HG03196 (cell line): ENCODE results near the gene MEGF11.
"Not testable (repeated sequence)": the region's sequence is repeated elsewhere in the genome, so short reads cannot be mapped to it uniquely, and the experiment has no call there.

ENCODE experiments used
- ATAC-seq: cut with Tn5 transposase; IDR thresholded peaks from one replicate; pipeline ENCODE4 v1.9.1; 2021; ENCODE audit not compliant: unreplicated experiment

MEGF11 gene

DNA sequence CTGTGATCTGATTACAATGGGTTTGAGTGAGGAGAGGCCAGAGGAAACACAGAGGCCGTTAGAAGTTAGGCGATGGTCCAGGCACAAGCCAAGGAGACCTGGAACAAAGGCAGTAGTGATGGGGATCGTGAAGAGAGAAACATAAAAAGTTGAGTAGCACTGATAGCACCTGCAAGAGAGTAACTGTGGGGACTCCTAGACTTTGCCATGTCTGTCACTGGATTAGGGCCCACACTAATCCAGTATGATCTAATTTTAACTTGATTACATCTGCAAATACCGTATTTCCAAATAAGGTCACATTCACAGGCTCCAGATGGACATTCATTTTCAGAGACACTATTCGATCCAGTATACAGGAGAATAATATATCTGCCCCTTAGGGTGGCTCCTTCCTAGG, 239.5 kb downstream of the MEGF11 start:
- ATAC-seq: no peak

DNA sequence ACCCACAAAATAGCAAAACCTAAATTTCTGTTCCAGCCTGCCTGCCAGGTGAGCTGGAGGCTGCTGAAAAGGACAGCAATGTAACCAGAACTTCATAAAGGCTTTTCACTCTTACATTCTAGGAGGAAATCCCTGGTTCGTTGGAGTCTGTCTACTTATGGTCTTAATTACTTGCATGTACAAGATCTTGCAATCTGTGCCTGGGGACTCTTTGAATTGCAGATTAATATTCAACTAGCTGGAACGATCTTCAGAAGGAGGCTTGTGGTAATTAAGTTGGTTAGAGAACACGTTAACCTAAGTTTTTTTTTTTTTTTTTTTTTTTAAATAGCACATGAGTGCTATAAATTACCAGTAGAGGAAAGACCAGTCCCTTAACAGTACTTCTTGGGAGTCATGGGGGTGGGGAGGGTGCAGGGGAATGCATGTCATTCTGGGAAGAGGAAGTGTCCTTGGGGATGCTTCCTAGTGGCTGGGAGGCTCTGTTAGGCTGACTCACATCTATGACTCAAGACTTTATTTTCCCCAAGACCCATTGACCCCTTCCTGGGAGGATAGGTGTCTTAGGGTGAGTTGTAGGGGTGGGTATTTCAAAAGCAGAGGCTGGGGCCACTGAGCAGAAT, 244.5 kb downstream of the MEGF11 start:
- no peak for ATAC-seq

DNA sequence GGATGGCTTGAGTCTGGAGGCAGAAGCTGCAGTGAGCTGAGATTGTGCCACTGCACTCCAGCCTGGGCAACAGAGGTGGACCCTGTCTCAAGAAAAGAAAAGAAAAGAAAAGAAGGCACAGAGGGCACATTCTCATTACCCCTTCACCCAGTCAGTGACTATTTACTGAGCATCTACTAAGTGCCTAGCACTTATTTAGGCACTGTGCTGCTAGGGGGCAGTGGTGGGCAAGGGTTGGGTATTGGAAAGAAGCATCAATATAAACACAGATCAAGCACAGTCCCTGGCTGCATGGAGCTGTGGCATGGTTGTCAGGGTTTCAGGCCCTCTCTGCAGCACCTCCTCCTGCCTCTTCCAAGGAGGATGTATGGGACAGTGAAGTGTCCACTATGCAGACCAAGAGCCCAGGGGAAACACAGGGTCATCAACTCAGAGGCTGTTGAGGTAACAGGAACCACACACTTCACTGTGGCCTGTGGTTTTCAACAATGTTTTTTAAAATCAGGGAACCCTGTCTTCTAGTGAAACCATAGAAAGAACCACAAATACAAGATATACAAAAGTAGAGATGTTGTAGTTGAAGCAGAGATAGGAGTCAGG, 245.8 kb downstream of the MEGF11 start:
- ATAC-seq: no peak

DNA sequence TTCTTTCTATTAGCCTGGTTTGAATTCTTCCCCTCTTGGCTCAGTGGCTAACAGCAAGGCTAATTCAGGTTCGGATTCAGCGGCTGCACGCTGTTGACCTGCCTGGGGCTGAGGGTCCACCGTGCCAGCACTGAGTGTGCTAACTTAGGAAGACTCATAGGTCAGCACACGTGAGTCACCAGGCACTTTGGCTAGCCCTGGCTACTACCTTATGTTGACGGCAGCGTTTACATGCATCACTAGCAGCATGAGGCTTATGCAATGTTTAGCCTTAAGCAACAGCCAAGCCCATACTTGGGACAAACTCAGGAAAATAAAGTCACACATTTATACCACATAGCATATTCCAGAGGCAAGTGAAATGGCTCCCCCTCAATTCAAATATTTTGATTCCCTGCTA, 246.6 kb downstream of the MEGF11 start:
- no peak for ATAC-seq

DNA sequence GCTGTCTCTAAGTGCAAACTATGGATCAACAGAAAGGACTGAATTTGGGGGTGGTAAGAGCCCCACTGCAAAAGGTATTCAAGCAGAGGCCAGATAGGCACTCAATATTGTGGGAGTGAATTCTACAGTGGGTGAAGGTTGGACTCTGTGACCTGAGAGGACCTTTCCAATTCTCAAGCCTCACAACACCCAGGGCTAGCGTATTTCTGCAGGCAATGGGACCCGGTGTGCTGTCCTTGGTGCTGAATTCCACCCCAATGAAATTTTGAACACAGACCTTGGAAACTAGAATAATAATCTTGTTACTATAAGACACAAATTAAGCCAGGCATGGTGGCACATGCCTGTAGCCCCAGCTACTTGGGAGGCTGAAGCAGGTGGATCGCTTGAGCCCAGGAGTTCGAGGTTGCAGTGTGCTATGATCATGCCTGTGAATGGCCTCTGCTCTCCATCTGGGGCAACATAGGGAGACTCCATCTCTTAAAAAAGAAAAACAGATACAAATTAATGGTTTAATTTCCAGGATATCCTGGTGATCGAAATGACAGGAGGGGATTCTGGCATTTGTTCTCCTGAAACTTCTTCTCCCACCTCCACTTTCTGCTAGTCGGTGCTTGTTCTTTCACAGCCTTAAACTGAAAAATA, 248.8 kb downstream of the MEGF11 start:
- ATAC-seq: no peak

DNA sequence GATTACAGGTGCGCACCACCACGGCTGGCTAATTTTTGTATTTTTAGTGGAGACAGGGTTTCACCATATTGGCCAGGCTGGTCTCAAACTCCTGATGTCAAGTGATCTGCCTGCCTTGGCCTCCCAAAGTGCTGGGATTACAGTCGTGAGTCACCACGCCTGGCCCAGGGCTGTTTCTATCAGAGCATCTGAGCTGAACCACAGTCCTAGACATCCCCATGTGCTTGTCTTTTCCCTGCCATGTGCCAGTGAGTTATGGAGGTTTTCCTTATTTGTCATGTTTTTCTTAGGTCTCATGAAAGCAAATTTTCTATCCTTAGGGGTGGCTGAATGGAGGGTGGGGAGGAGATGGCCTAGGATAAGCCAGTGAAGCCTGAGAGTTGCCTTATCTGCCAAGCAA, 250.4 kb downstream of the MEGF11 start:
- not testable (repeated sequence) for ATAC-seq

DNA sequence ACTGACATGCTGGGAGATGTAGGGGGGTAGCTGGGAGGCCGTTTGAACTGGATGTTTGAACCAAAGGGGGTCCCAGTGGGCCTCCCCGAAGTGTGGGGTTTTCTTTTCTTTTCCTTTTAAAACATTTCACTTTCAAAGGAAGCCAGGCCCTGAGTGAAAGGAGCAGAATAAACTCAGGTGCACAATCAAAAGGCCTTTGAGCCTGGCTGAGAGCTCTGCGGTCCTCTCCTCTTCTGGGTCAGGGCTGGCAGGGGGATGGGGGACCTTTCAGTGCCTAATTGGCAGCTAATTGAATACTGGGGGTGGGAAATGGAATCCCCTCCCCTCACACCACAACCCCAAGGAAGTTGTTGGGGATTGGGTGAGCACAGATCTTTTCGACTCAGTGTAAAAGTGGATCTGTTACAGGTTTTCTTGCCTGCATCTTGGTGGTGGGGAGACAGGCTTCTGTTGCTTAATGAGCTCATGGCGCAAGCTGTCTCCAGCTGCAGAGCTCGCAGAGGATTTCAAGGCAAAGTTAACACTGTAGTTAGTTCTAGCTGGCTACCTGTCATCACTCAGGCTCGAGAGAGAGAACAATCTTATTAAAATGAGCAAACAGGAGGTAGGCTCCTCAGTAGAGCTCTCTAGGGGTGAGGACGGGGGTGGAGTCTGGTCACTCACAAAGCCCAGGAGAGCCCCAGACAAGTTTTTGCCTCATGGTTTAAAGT, 251.7 kb downstream of the MEGF11 start:
- no peak for ATAC-seq

DNA sequence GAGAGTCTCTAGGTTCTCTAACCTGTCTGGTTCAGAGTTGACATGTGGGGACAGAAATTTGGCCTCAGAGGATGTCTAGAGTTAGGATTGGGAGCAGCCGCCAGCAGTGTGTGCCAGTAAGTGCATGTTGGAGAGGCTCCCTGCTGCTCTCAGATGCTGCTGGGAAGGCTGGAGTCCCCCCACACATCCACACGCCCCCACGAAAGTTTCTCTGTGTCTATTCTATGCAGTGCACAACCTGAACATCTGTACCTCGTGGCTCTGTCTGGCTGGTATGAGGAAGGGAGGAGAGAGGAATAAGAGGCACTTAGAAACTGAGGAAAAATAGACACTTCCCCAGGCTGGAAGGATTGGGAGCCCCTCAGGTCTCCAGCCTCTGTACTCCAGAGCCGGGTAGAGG, 252.5 kb downstream of the MEGF11 start:
- ATAC-seq: no peak

DNA sequence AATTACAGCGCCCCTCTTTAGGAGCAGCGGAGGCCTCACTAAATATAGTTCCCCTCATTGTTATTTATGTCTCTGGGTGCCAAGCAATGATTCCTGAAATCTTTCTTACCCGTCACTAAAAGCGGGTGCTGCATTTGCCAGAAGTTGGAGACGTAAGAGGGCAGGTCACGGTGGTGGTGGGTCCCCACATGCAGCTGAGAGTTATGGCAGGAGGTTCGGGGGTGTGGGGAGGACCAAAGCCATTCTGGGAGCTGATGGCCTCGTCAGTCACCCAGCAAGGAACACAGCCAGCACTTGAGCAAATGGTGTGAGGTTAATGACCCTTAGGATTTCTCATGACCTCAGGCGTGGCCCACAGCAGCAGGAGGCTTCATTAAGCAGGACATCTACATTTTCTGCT, 255.1 kb downstream of the MEGF11 start:
- no peak for ATAC-seq

DNA sequence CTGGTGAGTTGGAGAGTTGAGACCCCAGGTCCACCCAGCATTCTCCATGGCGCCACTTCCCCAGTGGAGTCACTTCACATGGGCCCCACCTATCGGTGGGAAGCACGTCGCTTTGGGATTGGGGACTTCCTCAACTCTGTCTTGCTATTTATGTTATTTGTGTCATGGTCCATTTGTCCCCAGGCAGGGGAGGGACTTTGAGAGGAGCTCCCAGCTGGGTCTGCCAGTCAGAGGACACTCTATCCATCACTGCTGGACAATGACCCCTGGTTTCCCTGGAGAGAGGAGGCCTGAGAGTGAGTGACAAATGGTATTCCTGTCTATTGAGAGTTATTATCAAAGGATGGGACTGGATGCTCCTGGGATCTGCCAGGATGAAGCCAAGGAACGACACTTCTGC, 256.6 kb downstream of the MEGF11 start:
- no peak for ATAC-seq

DNA sequence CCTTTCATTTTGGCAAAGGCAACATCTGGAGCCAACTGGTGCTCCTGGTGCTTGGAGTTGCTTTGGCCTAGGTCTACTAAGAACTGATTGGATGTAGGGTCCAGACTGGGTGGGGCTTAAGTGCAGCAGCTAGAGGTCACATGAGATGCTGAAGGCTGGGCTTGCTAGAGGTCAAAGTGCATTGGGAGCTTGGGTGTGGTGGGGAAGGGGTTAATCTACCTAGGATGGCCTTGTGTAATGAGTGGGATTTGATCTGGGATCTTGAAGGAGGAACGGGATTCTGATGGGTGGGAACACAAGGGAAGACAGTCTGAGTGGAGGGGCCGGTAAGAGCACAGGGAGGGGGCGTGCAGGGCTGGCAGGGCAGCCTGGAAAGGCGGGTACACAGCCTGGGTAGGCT, 258.7 kb downstream of the MEGF11 start:
- ATAC-seq: no peak

DNA sequence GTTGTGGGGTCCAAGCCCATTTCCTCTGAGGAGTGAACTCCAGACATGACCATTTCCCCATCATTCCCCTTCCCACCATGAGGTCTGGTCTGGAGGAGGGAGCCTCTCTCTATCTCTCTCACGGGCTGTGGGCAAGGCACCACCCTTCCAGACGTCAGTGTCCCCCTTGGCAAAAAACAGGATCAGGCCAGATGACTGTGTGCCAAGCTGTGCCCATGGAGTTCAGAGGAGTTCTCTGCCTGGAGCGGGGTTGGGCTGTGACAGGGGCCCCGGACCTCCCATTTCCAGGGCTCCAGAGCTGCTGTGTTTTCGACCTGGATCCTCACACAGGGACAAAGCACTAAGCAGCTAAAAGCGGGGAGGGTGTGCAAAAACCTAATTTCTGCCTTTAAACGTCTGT, 259.8 kb downstream of the MEGF11 start:
- no peak for ATAC-seq

DNA sequence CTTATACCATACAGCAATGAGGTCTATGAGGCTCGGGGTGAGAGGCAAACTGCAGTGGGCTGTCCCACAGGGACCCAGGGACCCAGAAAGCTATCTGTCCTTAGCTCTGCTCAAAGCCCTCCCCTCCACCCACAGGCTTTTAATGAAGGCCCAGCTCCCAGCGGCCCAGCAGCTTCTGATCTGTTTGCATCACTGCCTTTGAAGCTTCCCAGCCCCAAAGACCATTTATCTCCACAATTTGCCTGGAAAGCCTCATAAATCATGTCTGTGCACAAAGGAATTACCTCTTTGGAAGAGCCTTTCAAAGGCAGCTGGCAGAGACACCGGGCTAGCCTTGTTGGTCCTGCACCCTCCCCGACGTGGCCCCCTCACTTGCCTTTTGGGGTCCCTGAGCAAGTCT, 260.3 kb downstream of the MEGF11 start:
- no peak for ATAC-seq

DNA sequence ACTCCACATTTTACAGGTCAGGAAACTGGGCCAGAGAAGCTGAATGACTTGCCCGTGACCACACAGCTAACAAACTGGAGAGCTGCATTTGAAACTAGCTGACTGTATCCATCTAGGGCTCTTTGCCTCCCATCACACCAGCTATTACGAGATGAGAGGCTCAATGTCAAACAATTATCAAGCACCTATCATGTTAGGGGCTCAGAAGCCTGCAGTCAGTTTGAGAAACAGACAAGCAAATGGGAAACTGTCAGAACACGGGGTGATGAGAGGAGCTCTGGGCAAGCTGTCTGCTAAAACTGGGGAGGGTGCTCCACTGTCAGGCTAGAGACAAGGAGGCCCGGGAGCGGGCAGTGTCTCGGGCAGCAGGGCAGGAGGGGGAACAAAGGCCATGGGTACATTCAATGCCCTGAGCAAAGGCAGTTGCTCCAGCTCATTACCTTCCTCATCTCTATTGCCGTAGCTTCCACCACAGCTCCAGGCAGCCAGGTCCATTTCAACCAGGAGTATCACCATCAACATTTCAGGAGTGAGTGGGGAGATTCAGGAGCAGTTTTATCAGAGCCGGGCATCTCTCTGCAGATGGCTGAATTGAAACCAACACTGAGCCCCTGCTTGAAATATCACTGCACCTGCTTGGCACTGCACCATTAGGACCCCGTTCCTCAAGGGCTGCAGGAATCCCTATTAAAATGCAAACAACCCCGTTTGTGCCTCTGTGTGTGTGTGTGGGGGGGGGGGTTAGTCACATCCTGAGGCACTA, 261.6 kb downstream of the MEGF11 start:
- no peak for ATAC-seq

DNA sequence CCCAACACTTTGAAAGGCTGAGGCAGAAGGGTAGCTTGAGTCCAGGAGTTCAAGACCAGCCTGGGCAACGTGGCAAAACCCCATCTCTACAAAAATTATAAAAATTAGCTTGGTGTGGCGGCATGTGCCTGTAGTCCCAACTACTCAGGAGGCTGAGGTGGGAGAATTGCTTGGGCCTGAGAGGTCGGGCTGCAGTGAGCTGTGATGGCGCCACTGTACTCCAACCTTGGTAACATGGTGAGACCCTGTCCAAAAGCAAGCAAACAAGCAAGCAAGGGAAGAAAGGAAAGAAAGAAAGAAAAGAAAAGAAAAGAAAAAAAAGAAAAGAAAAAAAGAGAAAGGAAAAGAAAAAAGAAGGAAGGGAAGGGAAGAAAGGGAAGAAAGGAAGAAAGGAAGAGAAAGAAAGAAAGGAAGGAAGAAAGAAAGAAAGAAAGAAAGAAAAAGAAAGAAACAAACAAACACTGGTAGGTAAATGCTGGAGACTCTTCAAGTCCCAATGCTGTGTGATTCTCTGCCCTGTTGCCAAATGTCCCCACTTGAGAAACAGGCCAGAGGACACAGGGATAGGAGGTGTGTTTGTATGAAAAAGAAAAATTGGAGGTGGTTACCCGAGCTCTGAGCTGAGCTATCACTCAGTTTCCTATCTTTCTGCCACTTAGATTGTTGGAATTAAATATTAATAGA, 263.1 kb downstream of the MEGF11 start:
- no peak for ATAC-seq

DNA sequence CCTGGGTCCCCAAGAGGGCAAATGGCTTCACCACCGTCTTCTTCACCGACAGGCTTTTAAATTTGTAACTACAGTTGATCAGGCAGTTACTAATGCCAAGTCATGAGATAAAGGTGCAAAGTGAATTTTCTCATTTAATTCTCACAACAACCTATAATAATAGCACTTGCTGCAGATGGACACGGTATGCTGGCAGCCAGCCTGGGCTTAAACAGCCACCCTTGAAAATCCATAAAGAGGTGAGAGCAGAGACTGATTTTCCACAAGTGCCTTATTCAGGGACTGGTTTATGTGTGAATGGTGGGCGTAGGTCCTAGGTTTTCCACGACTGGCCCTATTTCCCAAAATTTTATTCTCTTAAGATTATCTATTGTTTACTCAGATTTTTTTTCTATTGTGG, 266.4 kb downstream of the MEGF11 start:
- ATAC-seq: no peak

DNA sequence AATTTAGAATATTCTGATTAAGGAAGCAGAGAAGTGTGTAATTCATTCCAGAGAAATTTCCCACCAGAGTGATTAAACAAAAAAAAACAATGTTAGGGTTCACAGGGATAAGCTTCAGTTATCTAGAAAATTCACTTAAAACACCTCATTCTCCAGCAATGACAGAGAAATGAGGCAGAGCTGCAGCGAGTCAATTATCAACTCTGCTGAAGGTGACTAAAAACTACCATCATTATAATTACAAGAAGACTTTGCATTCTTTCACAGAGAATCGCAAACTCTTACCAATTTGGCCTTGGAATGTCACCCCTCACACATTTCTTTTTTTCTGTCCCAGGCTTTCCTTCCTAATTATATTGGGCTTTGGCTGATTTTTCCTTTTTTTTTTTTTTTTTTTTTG, 267.1 kb downstream of the MEGF11 start:
- no peak for ATAC-seq

DNA sequence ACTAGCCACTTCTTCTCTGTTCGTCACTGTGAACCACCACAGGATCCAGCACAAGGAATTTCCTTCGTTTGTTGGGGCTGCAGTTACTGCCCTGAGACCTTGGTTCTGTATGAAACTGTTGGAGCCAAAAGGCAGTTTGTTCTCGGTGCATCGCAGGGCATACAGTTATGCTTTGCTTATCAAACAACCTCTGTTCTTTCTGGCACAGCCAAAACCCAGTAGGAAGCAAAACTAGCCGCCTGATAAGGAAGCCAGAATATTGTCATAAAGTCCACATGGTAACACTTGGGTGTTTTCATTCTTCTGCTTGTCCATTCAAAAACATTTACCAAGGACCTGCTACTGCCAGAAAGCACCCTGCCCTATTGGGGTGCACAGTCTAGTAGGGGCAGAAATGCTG, 268.2 kb downstream of the MEGF11 start:
- no peak for ATAC-seq

DNA sequence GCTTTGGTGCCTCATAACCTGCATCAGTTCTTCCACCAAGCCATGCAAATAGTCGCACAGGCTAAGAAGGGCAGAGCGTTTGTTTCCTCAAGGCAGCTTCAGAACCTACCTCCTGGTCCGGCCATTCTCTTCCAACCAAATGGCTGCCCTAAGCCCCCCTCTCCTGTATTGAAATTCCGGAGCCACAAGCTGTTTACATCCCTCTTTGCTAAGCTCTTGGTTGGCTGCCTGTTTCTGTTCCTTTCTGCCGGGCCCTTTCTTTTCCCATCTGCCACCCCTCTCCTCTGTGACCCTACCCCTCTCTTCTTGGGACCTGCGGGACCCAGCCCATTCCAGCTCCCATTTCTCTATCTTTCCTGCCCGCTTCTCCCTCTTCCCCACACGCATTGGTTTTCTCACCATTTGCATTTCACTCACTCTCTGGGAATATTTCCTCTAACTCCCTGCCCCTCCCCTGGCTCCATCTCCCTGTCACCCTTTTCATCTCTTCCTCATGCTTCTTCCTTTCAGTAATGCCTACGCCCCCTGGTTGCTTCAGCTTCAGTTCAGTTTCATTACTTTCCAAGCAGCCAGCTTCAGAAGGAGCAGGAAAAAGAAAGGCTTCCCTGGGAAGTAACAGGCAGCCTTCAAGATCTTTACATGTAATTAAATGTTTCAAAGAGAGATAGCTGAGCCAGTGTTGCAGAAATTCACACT, 270.8 kb downstream of the MEGF11 start:
- no peak for ATAC-seq
